K562 (cell line): ENCODE measurements around the gene SLC4A1. TPM values are rescaled to one million over a fixed set of nuclear protein-coding genes. Genes with fewer than 3 reads are reported as not detected.

ENCODE experiments used
- CC2D1A ChIP-seq: fragments of 450-650 bp; IDR thresholded peaks from 2 replicates; pipeline ENCODE4 v1.6.1; 2017; ENCODE audit warnings: mild to moderate bottlenecking
- CSDE1 ChIP-seq, 2 experiments: fragments of 450-650 bp; IDR thresholded peaks; 2 replicates each; pipeline ENCODE4 v1.6.1; 2016; ENCODE audit warnings: mild to moderate bottlenecking in 1 of 2
- FOXM1 ChIP-seq, 2 experiments: fragments of 450-650 bp in 1 of 2; sonication (generic) in 1 of 2; formaldehyde crosslinking in 1 of 2; IDR thresholded peaks; 2 replicates each; pipeline versions ENCODE4 v1.6.1 to v1.9.0; 2017 to 2022; ENCODE audit warnings: low read depth in 2 of 2, mild to moderate bottlenecking in 2 of 2, missing genetic modification reagents in 1 of 2, moderate library complexity in 1 of 2
- HEY1 ChIP-seq: fragments of 250-450 bp; sonication (Bioruptor Pico); IDR thresholded peaks from 2 replicates; pipeline ENCODE4 v1.5.0; 2020; ENCODE audit warnings: mild to moderate bottlenecking, moderate library complexity, borderline replicate concordance
- IFI16 ChIP-seq: fragments of 250-450 bp; sonication (Bioruptor Pico); IDR thresholded peaks from 2 replicates; pipeline ENCODE4 v2.1.2; 2022; ENCODE audit warnings: mild to moderate bottlenecking, inconsistent platforms
- MYBL2 ChIP-seq, 2 experiments: fragments of 450-650 bp in 1 of 2; sonication (generic) in 1 of 2; formaldehyde crosslinking in 1 of 2; IDR thresholded peaks; 2 replicates each; pipeline versions ENCODE4 v1.6.1 to v1.8.1; 2017 to 2022; ENCODE audit warnings: borderline replicate concordance in 1 of 2, inconsistent platforms in 1 of 2, low read depth in 1 of 2, mild to moderate bottlenecking in 1 of 2, missing genetic modification reagents in 1 of 2, moderate library complexity in 1 of 2
- PKNOX1 ChIP-seq: fragments of 450-650 bp; IDR thresholded peaks from 2 replicates; pipeline ENCODE4 v1.6.1; 2016
- RCOR1 ChIP-seq, 2 experiments: IDR thresholded peaks; 2 replicates each; pipeline ENCODE4 v1.6.1; 2012; ENCODE audit warnings: low read depth in 2 of 2, low read length in 2 of 2, borderline replicate concordance in 1 of 2, improper control_type of control experiment in 1 of 2
- SRSF7 ChIP-seq: fragments of 200-400 bp; formaldehyde crosslinking; optimal IDR thresholded peaks from 2 replicates; pipeline ENCODE3; 2017; ENCODE audit warnings: mild to moderate bottlenecking, low read depth, low read length
- ZNF239 ChIP-seq: fragments of 250-450 bp; sonication (Bioruptor Pico); IDR thresholded peaks from 2 replicates; pipeline ENCODE4 v1.4.0; 2020; ENCODE audit warnings: mild to moderate bottlenecking
- ZNF253 ChIP-seq: fragments of 250-450 bp; sonication (Bioruptor Pico); conservative IDR thresholded peaks from 2 replicates; pipeline ENCODE4 v1.6.1; 2021; ENCODE audit warnings: mild to moderate bottlenecking
- ZNF57 ChIP-seq: fragments of 450-650 bp; formaldehyde crosslinking; IDR thresholded peaks from 2 replicates; pipeline ENCODE4 v1.4.0; 2020; ENCODE audit warnings: mild to moderate bottlenecking, moderate library complexity
- ZNF76 ChIP-seq: fragments of 250-450 bp; sonication (Bioruptor Pico); IDR thresholded peaks from 2 replicates; pipeline ENCODE4 v1.4.0; 2020; ENCODE audit warnings: mild to moderate bottlenecking, moderate library complexity, borderline replicate concordance
- polyA plus RNA-seq, 8 experiments: library from polyadenylated mRNA; depleted of rRNA in 4 of 8; stranded (reverse) in 5 of 8; unstranded in 3 of 8; fragments of >200 nt; fragmentation: Nextera tagmentation in 2 of 8; fragmentation: Illumina TruSeq in 1 of 8; extraction: Ambion mirVana in 2 of 8; extraction: Trizol in 1 of 8; gene quantifications; 2 replicates each; pipeline versions ENCODE4 v1.2.1 to v1.2.3, GENCODE V29; 2011 to 2014; ENCODE audit warnings: inconsistent platforms in 1 of 8, missing spikeins in 1 of 8
- total RNA-seq, 7 experiments: library from RNA; depleted of rRNA in 6 of 7; stranded (reverse); fragments of >200 nt in 6 of 7; fragmentation: Illumina TruSeq in 2 of 7; extraction: Trizol in 2 of 7; gene quantifications; 2 replicates each; pipeline versions ENCODE4 v1.2.1 to v1.2.3, GENCODE V29; 2011 to 2021; ENCODE audit warnings: low replicate concordance in 1 of 7
- TF ChIP-seq, protein P1 (sequence below): fragments of 200-800 bp; sonication (Bioruptor generic); IDR thresholded peaks from 2 replicates; pipeline ENCODE4 v1.6.1; 2016; ENCODE audit warnings: missing genetic modification characterization, missing compliant biosample characterization
- TF ChIP-seq, protein P2 (sequence below): fragments of 250-450 bp; sonication (Bioruptor Pico); IDR thresholded peaks from 2 replicates; pipeline ENCODE4 v1.9.0; 2021; ENCODE audit warnings: mild to moderate bottlenecking, inconsistent platforms
- TF ChIP-seq, protein P3 (sequence below): fragments of 450-650 bp; IDR thresholded peaks from 2 replicates; pipeline ENCODE4 v1.6.1; 2014; ENCODE audit warnings: low read depth, mild to moderate bottlenecking, moderate library complexity, borderline replicate concordance

SLC4A1 gene
- total and polyA plus RNA-seq, 9 of the 15 experiments (the other 6 are each of a cell fraction or from before 2014, with no cell fraction given) = 0.14 to 1.00 (median 0.53) TPM

GRCh38 chr17:44219108-44219615 lies 48.8 kb downstream of the SLC4A1 start (continued):
- TF ChIP-seq, protein P1, sequence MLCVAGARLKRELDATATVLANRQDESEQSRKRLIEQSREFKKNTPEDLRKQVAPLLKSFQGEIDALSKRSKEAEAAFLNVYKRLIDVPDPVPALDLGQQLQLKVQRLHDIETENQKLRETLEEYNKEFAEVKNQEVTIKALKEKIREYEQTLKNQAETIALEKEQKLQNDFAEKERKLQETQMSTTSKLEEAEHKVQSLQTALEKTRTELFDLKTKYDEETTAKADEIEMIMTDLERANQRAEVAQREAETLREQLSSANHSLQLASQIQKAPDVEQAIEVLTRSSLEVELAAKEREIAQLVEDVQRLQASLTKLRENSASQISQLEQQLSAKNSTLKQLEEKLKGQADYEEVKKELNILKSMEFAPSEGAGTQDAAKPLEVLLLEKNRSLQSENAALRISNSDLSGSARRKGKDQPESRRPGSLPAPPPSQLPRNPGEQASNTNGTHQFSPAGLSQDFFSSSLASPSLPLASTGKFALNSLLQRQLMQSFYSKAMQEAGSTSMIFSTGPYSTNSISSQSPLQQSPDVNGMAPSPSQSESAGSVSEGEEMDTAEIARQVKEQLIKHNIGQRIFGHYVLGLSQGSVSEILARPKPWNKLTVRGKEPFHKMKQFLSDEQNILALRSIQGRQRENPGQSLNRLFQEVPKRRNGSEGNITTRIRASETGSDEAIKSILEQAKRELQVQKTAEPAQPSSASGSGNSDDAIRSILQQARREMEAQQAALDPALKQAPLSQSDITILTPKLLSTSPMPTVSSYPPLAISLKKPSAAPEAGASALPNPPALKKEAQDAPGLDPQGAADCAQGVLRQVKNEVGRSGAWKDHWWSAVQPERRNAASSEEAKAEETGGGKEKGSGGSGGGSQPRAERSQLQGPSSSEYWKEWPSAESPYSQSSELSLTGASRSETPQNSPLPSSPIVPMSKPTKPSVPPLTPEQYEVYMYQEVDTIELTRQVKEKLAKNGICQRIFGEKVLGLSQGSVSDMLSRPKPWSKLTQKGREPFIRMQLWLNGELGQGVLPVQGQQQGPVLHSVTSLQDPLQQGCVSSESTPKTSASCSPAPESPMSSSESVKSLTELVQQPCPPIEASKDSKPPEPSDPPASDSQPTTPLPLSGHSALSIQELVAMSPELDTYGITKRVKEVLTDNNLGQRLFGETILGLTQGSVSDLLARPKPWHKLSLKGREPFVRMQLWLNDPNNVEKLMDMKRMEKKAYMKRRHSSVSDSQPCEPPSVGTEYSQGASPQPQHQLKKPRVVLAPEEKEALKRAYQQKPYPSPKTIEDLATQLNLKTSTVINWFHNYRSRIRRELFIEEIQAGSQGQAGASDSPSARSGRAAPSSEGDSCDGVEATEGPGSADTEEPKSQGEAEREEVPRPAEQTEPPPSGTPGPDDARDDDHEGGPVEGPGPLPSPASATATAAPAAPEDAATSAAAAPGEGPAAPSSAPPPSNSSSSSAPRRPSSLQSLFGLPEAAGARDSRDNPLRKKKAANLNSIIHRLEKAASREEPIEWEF (CRISPR knock-in tag) = no peak
- no peak for TF ChIP-seq ZNF253 (CRISPR knock-in tag)
- no peak for TF ChIP-seq FOXM1 (IDR thresholded peaks at IDR 0.05; ENCODE audit: low read depth)
- peak; percentile 64; the same call in 1 of the 2 replicates for TF ChIP-seq FOXM1 (CRISPR knock-in tag; IDR thresholded peaks at IDR 0.05; ENCODE audit: low read depth)
- TF ChIP-seq, protein P2, sequence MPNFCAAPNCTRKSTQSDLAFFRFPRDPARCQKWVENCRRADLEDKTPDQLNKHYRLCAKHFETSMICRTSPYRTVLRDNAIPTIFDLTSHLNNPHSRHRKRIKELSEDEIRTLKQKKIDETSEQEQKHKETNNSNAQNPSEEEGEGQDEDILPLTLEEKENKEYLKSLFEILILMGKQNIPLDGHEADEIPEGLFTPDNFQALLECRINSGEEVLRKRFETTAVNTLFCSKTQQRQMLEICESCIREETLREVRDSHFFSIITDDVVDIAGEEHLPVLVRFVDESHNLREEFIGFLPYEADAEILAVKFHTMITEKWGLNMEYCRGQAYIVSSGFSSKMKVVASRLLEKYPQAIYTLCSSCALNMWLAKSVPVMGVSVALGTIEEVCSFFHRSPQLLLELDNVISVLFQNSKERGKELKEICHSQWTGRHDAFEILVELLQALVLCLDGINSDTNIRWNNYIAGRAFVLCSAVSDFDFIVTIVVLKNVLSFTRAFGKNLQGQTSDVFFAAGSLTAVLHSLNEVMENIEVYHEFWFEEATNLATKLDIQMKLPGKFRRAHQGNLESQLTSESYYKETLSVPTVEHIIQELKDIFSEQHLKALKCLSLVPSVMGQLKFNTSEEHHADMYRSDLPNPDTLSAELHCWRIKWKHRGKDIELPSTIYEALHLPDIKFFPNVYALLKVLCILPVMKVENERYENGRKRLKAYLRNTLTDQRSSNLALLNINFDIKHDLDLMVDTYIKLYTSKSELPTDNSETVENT (CRISPR knock-in tag) = 0 out of 2 replicates have a peak, but pooled peaks have one; percentile 4
- TF ChIP-seq SRSF7 = no peak
- no peak for TF ChIP-seq ZNF239 (CRISPR knock-in tag)
- no peak for TF ChIP-seq HEY1 (CRISPR knock-in tag)
- no peak for TF ChIP-seq MYBL2 (IDR thresholded peaks at IDR 0.05; ENCODE audit: low read depth)
- TF ChIP-seq MYBL2 (CRISPR knock-in tag; IDR thresholded peaks at IDR 0.05; ENCODE audit: borderline replicate concordance) = no peak
- TF ChIP-seq CC2D1A = no peak
- TF ChIP-seq, protein P3, sequence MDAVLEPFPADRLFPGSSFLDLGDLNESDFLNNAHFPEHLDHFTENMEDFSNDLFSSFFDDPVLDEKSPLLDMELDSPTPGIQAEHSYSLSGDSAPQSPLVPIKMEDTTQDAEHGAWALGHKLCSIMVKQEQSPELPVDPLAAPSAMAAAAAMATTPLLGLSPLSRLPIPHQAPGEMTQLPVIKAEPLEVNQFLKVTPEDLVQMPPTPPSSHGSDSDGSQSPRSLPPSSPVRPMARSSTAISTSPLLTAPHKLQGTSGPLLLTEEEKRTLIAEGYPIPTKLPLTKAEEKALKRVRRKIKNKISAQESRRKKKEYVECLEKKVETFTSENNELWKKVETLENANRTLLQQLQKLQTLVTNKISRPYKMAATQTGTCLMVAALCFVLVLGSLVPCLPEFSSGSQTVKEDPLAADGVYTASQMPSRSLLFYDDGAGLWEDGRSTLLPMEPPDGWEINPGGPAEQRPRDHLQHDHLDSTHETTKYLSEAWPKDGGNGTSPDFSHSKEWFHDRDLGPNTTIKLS = peak; percentile 44; the same call in 1 of the 2 replicates
- no peak for TF ChIP-seq RCOR1 (IDR thresholded peaks at IDR 0.05; ENCODE audit: borderline replicate concordance in 1 of 2, low read depth in 2 of 2, low read length in 2 of 2)
- TF ChIP-seq CSDE1 (IDR thresholded peaks at IDR 0.05) = no peak
- TF ChIP-seq ZNF57 (CRISPR knock-in tag) = no peak
- TF ChIP-seq IFI16 = no peak
- TF ChIP-seq PKNOX1 = no peak
- TF ChIP-seq ZNF76 = no peak
